GM19372 (cell line): Measurements from ENCODE around the gene CARS2.
A peak's percentile ranks its signal among the peaks of the same experiment; 100 is the strongest.

Source experiments
- ATAC-seq: cut with Tn5 transposase; IDR thresholded peaks from one replicate; pipeline ENCODE4 v1.9.1; 2021; ENCODE audit warnings: mild to moderate bottlenecking, low read depth, moderate library complexity; ENCODE audit not compliant: unreplicated experiment

The CARS2 gene

GRCh38 chr13:110658218-110658911 lies 47.6 kb downstream of the CARS2 start:
- peak; percentile 86 for ATAC-seq

DNA sequence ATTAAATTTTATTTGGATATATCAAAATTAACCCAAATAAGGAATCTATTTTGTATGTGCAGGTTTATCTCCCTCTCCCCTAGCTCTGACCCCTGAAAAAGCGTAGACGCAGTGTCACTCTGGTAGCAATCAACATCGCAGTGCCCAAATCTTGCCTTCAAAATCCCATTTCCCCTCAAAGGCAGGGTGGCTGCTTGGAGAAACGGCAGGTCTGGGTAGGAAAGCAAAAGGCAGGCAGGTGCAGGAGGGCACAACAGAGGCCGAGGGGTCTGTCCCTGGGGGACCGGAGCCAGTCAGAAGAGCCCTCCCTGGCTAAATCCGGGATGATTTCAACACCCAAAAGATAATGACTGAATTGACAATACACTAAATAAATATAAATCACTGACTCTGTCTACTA lies 48.7 kb downstream of the CARS2 start:
- ATAC-seq: no peak

DNA sequence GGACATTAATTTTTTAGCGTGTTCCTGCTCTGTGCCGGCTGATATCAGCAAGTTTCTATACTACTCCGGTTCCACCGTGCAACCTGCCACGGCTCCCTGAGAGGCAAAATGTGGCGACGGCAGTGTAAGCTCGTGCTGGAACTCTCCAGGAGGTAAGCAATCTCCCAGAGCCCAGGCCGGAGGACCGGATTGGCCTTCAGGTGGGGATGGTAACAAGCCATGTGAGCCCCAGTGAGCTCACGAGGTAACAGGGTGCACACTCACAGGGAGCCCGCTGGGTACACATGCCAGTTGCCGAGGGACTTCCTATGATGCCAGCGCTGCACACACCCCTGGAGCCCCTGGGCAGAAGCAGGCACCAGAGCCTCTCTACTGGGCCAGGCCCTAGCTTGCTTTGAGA lies 52.1 kb downstream of the CARS2 start:
- ATAC-seq: no peak

DNA sequence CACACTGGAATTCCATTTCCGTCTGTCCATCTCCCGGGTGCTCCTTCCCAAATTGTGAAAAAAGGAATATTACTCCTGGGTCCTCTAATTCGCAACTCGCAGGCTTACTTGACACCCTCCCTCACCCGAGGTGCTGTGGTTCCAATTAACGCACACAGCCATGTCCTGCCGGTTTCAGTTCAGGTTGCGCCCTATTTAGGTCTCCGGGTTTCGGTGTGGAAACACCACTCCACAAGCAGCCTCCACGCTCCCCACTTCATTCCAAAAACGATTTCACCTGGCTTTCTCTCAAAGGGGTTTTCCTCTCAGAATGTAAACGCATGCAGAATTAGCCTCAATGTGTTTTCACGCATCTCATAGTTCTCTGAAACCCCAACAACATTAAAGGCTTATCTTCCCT lies 52.6 kb downstream of the CARS2 start:
- ATAC-seq: no peak

GRCh38 chr13:110652764-110653163 lies 53.2 kb downstream of the CARS2 start:
- no peak for ATAC-seq

GRCh38 chr13:110652231-110652730 lies 53.6 kb downstream of the CARS2 start:
- no peak for ATAC-seq

DNA sequence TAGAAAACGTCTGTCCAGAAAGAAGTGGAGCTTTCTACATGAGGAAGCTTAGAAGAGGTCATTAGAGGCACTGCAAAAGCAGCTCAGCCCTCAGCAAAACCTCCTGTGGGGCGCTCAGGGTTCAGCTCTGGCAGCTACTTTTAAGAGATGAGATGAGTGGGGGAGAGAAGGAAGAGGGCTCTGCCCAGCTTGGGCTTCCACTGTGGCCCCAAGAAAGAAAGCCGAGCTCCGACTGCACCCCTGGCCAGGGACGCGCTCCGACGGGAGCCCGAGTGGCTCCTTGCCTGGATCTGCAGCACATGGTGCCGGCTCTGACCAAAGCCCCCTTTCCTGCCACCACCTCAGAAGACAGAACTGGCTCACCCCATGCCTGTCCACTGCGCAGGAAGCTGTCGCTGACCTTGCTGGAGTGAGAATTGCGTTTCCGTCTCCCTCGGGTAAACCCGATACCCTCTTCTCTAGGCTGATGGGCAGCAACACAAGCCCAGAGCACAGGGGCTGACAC lies 54.1 kb downstream of the CARS2 start:
- no peak for ATAC-seq

- no peak for ATAC-seq
Observed at GRCh38 chr13:110651271-110651670, 54.6 kb downstream of the CARS2 start.

DNA sequence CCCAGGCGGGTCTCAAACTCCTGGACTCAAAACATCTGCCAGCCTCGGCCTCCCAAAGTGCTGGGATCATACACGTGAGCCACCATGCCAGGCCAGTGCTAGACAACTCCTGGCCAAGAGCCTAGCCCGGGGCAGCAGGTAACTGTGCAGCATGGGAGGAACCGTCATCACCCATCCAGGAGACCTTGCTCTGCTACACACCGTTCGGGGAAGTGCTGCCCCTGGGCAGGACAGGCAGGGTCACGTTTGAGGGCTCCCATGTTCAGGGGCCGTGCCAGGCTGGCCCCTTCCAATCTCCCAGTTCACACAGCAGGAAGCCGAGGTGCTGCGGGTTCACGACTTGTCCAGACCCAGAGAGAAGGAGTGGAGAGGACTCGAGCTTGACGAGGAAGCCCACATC lies 55.5 kb downstream of the CARS2 start:
- ATAC-seq: no peak

GRCh38 chr13:110649551-110649950 lies 56.4 kb downstream of the CARS2 start:
- no peak for ATAC-seq

DNA sequence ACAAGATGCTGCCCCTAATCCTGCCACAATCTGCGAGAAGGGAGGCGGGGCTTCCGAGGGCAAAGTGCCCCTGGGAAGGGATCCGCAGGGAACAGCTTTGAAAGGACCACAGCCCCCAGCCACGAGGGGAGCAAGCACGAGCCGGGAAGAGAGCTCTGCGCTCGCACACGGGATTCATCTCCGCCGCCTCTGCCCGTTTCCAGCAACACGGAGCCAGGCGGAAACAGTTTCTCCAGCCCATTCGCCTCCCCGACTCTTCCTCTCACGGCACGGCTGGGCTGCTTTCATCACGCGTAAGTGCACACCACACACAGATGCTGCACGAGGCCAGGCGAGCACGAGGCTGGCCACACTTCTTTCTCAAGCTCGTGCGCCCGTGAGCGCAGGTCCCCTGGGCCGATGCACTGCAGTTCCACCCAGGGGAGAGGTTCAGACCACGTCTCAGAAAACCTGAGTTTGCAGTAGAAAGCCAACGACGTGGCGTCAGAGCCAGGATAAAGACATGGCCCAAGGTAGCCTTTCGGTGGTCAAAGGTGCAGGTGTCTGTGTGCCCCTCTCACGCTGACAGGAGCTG lies 57.0 kb downstream of the CARS2 start:
- ATAC-seq: no peak

GRCh38 chr13:110648146-110648819 lies 57.6 kb downstream of the CARS2 start:
- no peak for ATAC-seq

DNA sequence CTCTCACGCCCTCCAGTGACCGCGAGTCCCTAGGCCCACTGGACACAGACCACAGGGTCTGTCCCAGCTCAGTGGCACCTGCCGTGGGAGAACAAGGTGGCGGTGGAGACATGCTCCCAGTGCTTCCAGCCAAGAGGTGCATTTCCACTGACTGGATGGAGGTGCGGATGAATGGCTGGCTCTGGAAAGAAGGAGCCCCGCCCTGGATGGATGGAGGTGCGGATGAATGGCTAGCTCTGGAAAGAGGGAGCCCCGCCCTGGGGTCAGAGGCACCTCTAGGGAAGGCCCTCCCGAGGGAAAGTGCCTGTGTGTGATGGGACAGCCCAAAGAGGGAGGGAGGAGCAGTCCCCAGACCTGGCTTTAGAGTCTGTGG lies 58.6 kb downstream of the CARS2 start:
- ATAC-seq: no peak

DNA sequence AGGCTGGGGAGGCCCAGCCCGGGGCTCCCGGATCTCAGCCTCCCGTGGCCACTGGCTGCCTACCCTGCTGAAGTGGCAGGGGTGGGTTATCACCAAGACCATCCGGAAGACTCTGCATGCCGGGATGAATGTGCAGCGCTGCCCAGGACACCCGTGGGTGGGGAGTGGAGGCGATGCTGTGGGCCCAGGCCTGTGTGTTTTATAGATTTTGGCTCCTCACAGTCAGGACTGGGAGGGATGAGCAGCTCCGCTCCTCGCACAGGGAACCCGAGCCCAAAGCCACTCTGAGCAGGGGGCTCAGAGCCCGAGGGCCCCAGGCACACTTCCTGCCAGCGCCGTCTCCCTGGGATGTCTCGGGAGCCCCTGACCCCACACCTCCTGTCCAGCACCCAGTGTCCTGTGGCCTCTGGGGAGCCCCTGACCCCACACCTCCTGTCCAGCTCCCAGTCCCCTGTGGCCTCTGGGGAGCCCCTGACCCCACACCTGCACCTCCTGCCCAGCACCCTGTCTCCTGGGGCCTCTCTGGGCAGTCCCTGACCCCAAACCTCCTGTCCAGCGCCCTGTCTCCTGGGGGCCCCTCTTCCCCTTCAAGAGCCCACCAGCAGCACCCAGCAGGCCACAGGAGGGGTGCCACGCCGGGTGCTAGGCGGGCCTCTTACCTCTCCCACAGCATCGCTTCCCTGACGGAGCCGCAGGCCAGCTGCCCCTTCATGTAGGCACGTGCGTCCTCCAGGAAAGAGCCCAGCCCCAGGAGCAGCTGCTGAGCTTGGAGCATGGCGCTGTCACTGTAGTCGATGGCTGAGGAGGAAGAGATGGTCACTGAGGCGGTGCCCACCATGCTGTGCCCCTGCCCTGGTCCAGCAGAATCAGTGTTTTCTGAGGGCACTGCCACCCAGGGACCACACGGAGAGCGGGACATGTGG lies 59.2 kb downstream of the CARS2 start:
- ATAC-seq: no peak

DNA sequence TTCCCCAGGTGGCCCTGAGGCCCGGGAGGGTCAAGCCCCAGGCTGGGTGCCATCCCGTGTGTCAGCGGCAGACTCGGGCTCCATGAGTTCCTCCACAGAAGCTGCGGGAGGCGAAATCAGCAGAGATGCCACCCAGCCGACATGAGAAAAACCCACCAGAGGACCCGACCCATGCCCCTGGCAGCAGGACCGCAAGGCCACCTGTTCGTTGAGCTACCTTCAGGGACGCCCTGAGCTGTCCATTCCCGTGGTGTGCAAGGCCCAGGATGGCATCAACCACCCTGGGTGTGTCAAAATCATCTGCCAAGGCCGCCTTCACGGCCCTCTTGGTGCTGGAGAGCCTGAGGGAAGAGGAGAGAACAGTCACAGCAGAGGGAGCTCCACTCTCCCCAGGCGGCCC lies 60.2 kb downstream of the CARS2 start:
- no peak for ATAC-seq

DNA sequence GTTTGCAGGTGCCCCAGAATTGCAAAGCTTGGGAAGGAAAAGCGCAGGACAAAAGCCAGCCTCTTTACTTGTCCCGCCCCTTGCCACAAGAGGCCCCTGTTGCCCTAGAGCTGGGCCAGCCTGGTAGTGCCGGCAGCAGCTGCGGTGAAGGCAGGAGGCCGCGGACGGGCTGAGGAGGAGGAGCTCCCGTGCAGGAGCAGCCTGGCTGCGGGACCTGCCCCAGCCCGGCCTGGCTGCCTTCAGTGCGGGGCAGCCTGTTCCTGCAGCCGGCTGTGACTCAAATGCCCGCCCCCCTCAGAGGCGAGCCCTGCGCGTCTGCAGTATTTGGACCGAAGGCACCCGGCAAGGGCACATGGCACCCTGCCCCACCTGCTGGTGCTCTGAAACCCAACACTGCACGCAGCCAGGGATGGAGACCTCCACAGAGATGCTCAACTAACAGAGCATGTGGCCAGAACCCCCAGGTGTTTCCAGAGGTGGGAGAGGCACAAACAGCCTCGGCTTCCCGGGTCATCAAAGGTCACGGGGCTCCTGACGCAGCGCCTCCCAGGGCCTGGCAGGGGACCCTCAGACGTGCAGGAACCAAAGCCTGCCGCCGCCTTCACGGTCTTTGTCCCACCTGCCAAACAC lies 60.9 kb downstream of the CARS2 start:
- ATAC-seq: peak; percentile 76

DNA sequence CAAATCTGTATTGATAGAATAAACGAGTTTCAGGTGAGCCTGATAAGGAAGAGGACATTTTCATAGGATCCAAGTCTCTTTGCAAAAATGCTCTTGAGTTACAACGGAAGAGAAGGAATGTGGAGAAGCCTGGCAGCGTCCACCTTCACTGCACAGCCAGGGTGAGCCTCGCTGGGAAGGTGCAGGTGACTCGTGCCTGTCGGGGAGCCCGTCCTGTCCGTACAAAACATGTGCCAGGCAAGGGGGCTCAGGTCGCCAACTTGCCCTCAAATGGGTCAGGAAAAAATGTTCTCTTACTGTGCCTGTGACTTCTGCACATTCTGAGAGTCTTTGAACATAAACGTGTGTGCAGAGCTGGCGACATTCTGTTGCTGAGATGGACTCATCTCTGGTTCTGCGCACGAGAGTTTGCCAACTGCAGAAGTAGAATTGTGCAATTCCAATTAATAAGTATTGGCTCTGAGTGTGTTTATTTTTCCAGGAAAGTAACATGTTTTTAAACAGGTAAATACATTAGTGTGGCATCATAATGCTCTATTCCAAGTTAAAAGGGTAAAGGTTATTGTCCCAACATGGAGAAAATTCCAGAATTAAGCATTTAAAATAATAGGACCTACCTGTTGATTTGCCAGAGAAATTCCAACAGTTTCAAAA lies 62.0 kb downstream of the CARS2 start:
- ATAC-seq: no peak

- ATAC-seq: no peak
Observed at GRCh38 chr13:110643324-110643723, 62.6 kb downstream of the CARS2 start.

GRCh38 chr13:110642291-110642981 lies 63.5 kb downstream of the CARS2 start:
- ATAC-seq: no peak
